GM12878 (cell line): ENCODE results near the gene GRIK4.

Experiments used
- BHLHE40 ChIP-seq, 2 experiments: fragments of 450-650 bp in 1 of 2; IDR thresholded peaks; 2 replicates each; pipeline ENCODE4 v1.6.1; 2011 to 2017; ENCODE audit warnings: low read depth in 2 of 2, borderline replicate concordance in 1 of 2, improper control_type of control experiment in 1 of 2, low read length in 1 of 2, mild to moderate bottlenecking in 1 of 2
- CHD4 ChIP-seq: fragments of 200-600 bp; sonication (generic); IDR thresholded peaks from 2 replicates; pipeline ENCODE4 v1.6.1; 2016; ENCODE audit warnings: mild to moderate bottlenecking
- CREB1 ChIP-seq: IDR thresholded peaks from 2 replicates; pipeline ENCODE4 v1.6.1; 2012; ENCODE audit warnings: low read depth, mild to moderate bottlenecking, inconsistent platforms
- CTCF ChIP-seq, 3 experiments: IDR thresholded peaks in 2 of 3; conservative IDR thresholded peaks in 1 of 3; 2 replicates each; pipeline ENCODE4 v1.5.1; 2011; ENCODE audit warnings: low read depth in 3 of 3, low read length in 3 of 3, mild to moderate bottlenecking in 3 of 3, control low read depth in 2 of 3, moderate library complexity in 2 of 3, inconsistent platforms in 1 of 3, mixed read lengths in 1 of 3; ENCODE audit not compliant: control insufficient read depth in 2 of 3, insufficient read depth in 1 of 3; ENCODE audit errors: extremely low read depth in 1 of 3
- KDM1A ChIP-seq: fragments of 200-600 bp; sonication (generic); IDR thresholded peaks from 2 replicates; pipeline ENCODE4 v1.6.1; 2016; ENCODE audit warnings: borderline replicate concordance
- MAX ChIP-seq: IDR thresholded peaks from 2 replicates; pipeline ENCODE4 v1.6.1; 2012; ENCODE audit warnings: low read depth, low read length, improper control_type of control experiment
- NRF1 ChIP-seq: conservative IDR thresholded peaks from 2 replicates; pipeline ENCODE4 v1.6.1; 2011; ENCODE audit warnings: mild to moderate bottlenecking, low read depth, low read length, improper control_type of control experiment
- PAX5 ChIP-seq: IDR thresholded peaks from 2 replicates; pipeline ENCODE4 v1.6.1; 2011; ENCODE audit warnings: low read depth, low read length, borderline replicate concordance
- PAX8 ChIP-seq: fragments of 450-650 bp; IDR thresholded peaks from 2 replicates; pipeline ENCODE4 v1.6.1; 2017; ENCODE audit warnings: mild to moderate bottlenecking, moderate library complexity

GRCh38 chr11:120522021-120522420 lies 10.5 kb downstream of the GRIK4 start:
- TF ChIP-seq CTCF (IDR thresholded peaks at IDR 0.05 in 2 of 3, conservative IDR thresholded peaks at IDR 0.05 in 1 of 3; ENCODE audit: control insufficient read depth in 2 of 3, extremely low read depth in 1 of 3, insufficient read depth in 1 of 3, low read depth in 3 of 3, low read length in 3 of 3) = no peak
- no peak for TF ChIP-seq CHD4
- no peak for TF ChIP-seq MAX
- no peak for TF ChIP-seq NRF1
- TF ChIP-seq KDM1A = no peak
- TF ChIP-seq BHLHE40 (IDR thresholded peaks at IDR 0.05; ENCODE audit: borderline replicate concordance in 1 of 2, low read depth in 2 of 2, low read length in 1 of 2) = no peak
- TF ChIP-seq PAX5 = no peak
- no peak for TF ChIP-seq CREB1
- no peak for TF ChIP-seq PAX8
